Endometrial microvascular endothelial cells (primary cell): ENCODE measurements around the gene CENPT. TPM values are rescaled to one million over a fixed set of nuclear protein-coding genes. Genes with fewer than 3 reads are reported as not detected.

Source experiments
- in situ Hi-C: cut with HindIII; loops from 2 replicates; pipeline ENCODE4 v1.10.0; 2017; ENCODE audit warnings: low sequenced_read_pairs, low pct_unique_long_range_greater_than_20kb; ENCODE audit errors: inconsistent ontology term
- total RNA-seq: library from RNA; depleted of rRNA; stranded (reverse); fragments of >200 nt; gene quantifications from one replicate; pipeline ENCODE4 v1.2.3, GENCODE V29; 2015; ENCODE audit errors: inconsistent ontology term

CENPT gene
- total RNA-seq, 1 donor from 2014 or later = 37.8 TPM

DNA sequence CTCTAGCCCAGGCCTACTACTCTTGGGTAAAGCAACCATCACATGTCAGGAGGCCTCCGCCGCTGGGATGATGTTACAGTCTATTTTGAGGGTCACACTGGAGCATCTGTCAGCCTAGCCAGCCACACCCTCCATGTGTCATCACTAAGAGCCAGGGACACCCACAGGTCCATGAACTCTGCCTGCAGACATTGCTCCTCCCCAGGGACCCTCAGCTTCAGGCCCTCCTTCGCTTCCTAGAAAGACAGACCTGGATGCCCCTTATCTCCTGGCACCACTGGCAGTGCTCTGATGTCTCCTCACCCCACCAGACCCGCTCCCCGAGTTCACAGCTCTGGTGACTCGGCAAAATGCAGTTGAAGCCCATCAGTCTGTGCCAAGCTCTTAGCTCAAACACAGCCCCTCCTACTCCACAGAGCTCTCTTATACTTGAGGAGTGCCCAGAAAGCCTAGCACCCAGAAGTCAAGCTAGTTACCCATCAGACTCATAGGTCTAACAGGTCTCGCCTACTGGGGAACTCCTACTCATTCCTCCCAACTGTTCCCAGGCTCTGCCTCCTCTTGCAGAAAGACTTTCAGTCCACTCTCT lies 47.1 kb downstream of the CENPT start:
- in situ Hi-C loops = loop anchor here (25.0 kb wide), 1 partner anchor 113 kb away; no protein-coding TSS in a partner anchor

DNA sequence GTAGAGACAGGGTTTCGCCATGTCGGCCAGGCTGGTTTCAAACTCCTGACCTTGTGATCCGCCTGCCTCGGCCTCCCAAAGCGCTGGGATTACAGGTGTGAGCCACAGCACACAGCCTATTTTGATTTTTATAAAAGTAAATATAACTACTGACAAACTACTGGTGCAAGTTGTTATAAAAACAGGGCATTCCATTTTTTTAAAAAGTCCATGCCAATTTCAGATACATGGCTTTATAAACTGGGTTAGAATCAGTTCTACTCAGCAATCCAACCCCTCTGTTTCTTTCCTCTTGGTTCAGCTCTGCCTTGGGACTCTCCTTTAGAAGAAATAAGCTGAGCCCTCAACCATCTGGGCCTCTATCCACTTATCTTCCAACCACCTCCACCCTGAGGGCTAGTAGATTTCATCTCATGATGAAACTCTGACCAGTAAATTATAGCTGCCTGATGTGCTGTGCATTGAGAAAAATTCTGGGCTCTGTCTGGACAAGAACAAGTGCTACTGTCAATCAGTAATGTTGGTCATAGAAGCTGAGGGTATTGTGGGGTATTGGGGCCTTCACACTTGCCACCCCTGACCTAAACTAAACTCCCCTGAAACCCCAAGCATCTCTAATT lies 51.3 kb downstream of the CENPT start:
- in situ Hi-C loops = no loop called here

GRCh38 chr16:67790071-67790470 lies 57.4 kb downstream of the CENPT start:
- in situ Hi-C loops = no loop called here

DNA sequence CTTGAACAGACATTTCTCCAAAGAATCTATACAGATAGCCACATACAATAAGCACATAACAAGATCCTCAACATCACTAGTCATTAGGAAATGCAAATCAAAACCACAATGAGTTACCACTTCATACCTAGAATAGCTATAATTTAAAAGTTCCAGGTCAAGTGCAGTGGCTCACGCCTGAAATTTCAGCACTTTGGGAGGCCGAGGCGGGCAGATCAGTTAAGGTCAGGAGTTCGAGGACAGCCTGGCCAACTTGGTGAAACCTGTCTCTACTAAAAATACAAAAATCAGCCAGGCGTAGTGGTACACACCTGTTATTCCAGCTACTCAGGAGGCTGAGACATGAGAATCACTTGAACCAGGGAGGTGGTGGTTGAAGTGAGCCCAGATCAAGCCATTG lies 61.0 kb downstream of the CENPT start:
- in situ Hi-C loops = no loop called here

GRCh38 chr16:67783353-67783725 lies 64.2 kb downstream of the CENPT start:
- in situ Hi-C loops = no loop called here

- in situ Hi-C loops = no loop called here
Observed at GRCh38 chr16:67782567-67783352, 64.7 kb downstream of the CENPT start.

DNA sequence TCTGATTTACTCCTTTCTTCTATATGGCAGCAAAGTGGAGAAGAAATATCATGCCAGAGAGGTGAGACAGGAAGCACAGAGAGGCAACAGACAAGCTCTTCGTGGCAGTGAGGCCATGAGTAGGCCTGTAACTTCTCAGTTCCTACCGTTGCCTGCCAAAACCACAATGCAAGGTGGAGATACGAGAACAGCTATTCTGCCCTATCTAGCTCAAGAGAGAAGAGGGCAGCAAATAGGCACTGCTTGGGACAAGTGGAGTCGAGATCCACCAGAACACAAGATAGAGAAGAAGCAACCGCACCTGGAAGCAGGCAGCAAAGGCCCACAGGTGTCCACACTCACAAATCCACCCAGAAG lies 66.0 kb downstream of the CENPT start:
- in situ Hi-C loops = no loop called here

DNA sequence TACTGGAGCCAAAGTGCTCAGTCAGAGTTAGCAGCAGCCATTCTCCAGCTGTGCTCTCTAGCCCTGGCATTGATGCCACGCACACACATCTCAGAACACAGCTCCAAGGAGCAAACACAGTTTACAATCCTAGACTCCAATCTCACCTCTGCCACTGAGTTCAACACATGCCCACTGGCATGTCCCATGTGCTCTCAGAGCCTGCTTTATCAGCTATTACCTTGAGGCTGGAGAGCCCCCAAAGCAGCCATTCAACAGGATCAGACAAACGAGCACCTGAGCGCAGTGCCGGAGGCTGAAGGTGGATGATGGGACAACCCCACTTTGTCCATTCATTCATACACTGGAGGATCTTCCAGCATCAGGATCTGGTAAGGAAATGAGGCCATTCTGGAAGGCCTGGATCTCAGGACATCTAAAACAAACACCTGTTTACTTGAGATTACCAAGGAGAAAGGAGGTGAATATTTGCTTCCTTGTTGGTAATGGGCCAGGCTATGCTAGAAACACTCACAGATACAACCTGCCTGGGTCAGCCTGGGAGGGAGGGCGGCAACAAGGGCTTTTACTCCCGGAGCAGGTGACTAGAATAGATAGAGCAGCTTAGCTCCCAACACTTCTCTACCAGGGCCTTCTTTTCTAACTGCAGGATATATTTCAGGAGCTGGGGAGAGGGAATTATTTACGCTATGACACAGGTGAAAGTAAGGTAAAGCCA lies 66.5 kb downstream of the CENPT start:
- in situ Hi-C loops = no loop called here

- in situ Hi-C loops = no loop called here
Observed at GRCh38 chr16:67779256-67780014, 68.1 kb downstream of the CENPT start.

Other genes with a start within 250 kb of the CENPT start
- 0.09 TPM for gene CARMIL2, start 202.5 kb downstream of the CENPT start, total RNA-seq
- gene ACD, start 187.4 kb downstream of the CENPT start, total RNA-seq = 38.8 TPM
- gene PARD6A, start 186.7 kb downstream of the CENPT start, total RNA-seq = 2.5 TPM
- 18.1 TPM for gene ENKD1, start 180.9 kb downstream of the CENPT start, total RNA-seq
- 2.7 TPM for gene C16orf86, start 180.9 kb downstream of the CENPT start, total RNA-seq
- 27.0 TPM for gene GFOD2, start 128.4 kb downstream of the CENPT start, total RNA-seq
- 6.1 TPM for gene RANBP10, start 41.1 kb downstream of the CENPT start, total RNA-seq
- not detected for gene TSNAXIP1, start 40.8 kb downstream of the CENPT start, total RNA-seq
- gene THAP11, start 5.4 kb downstream of the CENPT start, total RNA-seq = 33.0 TPM
- gene NUTF2, start 760 bp downstream of the CENPT start, total RNA-seq = 171 TPM
- 99.8 TPM for gene EDC4, start 25.4 kb upstream of the CENPT start, total RNA-seq
- not detected for gene NRN1L, start 37.2 kb upstream of the CENPT start, total RNA-seq
- 6.9 TPM for gene PSKH1, start 45.6 kb upstream of the CENPT start, total RNA-seq
- 0.28 TPM for gene CTRL, start 84.2 kb upstream of the CENPT start, total RNA-seq
- 71.2 TPM for gene PSMB10, start 89.2 kb upstream of the CENPT start, total RNA-seq
- gene LCAT, start 96.4 kb upstream of the CENPT start, total RNA-seq = 5.1 TPM
- 55.3 TPM for gene SLC12A4, start 120.9 kb upstream of the CENPT start, total RNA-seq
- gene DPEP3, start 132.8 kb upstream of the CENPT start, total RNA-seq = not detected
- gene DPEP2, start 151.8 kb upstream of the CENPT start, total RNA-seq = not detected
- gene DPEP2NB, start 168.2 kb upstream of the CENPT start, total RNA-seq = not detected
- 8.8 TPM for gene DDX28, start 175.5 kb upstream of the CENPT start, total RNA-seq
- gene DUS2, start 175.6 kb upstream of the CENPT start, total RNA-seq = 32.6 TPM
- 28.4 TPM for gene NFATC3, start 237.7 kb upstream of the CENPT start, total RNA-seq